Erythroblast (primary cell): ENCODE data around the gene TRIP6.

Experiments
- GATA1 ChIP-seq: IDR thresholded peaks from 2 replicates; pipeline ENCODE4 v1.6.1; 2011; ENCODE audit warnings: low read depth, mild to moderate bottlenecking, control low read depth, low read length, moderate library complexity
- POLR2A ChIP-seq: IDR thresholded peaks from 2 replicates; pipeline ENCODE4 v1.6.1; 2011; ENCODE audit warnings: mild to moderate bottlenecking, low read length

DNA sequence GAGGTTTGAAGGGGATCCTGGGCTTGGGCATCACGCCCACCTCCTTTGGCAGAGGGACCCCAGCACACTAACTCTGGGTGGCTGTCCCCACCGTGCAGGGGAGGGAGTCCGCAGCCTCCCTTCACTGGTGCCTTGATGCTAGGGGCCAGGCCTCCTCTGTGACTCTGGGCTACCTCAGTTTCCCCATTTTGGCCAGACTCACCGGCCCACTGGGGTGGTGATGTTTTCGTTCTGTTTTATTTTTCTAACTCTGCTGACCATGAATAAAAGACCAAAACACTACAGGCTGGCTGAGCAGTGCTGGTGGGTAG lies 503 bp upstream of the TRIP6 start:
- no peak for TF ChIP-seq POLR2A
- no peak for TF ChIP-seq GATA1
